Measurements from ENCODE around the gene ADGRB3.
A peak's percentile ranks its signal among the peaks of the same experiment; 100 is the strongest.

Gene ADGRB3

GRCh38 chr6:69155467-69155866 is 520.4 kb downstream of the ADGRB3 start:
- FAIRE-seq (no peak), DNase-seq (ENCODE audit: insufficient read length, low spot score) (no peak)
- no peak for TF ChIP-seq POLR2A (IDR thresholded peaks at IDR 0.05; ENCODE audit: low read depth, low read length)

- no peak for TF ChIP-seq POLR2A (IDR thresholded peaks at IDR 0.05; ENCODE audit: low read depth, low read length)
- FAIRE-seq = no peak
- no peak for DNase-seq (ENCODE audit: insufficient read length, low spot score)
Measured at GRCh38 chr6:69162811-69163210, 527.7 kb downstream of the ADGRB3 start.

- no peak for DNase-seq (ENCODE audit: insufficient read length, low spot score)
- no peak for FAIRE-seq
- no peak for TF ChIP-seq POLR2A (IDR thresholded peaks at IDR 0.05; ENCODE audit: low read depth, low read length)
Measured at GRCh38 chr6:69164564-69165229, 529.6 kb downstream of the ADGRB3 start.

GRCh38 chr6:69179681-69180080 is 544.6 kb downstream of the ADGRB3 start:
- no peak for FAIRE-seq
- no peak for DNase-seq (ENCODE audit: insufficient read length, low spot score)
- TF ChIP-seq POLR2A (IDR thresholded peaks at IDR 0.05; ENCODE audit: low read depth, low read length) = no peak

GRCh38 chr6:69180361-69181067 is 545.4 kb downstream of the ADGRB3 start:
- FAIRE-seq (no peak), DNase-seq (ENCODE audit: insufficient read length, low spot score) (no peak)
- TF ChIP-seq POLR2A (IDR thresholded peaks at IDR 0.05; ENCODE audit: low read depth, low read length) = no peak

GRCh38 chr6:69181964-69182363 is 546.9 kb downstream of the ADGRB3 start:
- FAIRE-seq = no peak
- TF ChIP-seq POLR2A (IDR thresholded peaks at IDR 0.05; ENCODE audit: low read depth, low read length) = no peak
- no peak for DNase-seq (ENCODE audit: insufficient read length, low spot score)

GRCh38 chr6:69185276-69185675 is 550.2 kb downstream of the ADGRB3 start:
- FAIRE-seq (no peak), DNase-seq (ENCODE audit: insufficient read length, low spot score) (no peak)
- no peak for TF ChIP-seq POLR2A (IDR thresholded peaks at IDR 0.05; ENCODE audit: low read depth, low read length)

GRCh38 chr6:69202768-69203167 is 567.7 kb downstream of the ADGRB3 start:
- FAIRE-seq (no peak), DNase-seq (ENCODE audit: insufficient read length, low spot score) (no peak)
- no peak for TF ChIP-seq POLR2A (IDR thresholded peaks at IDR 0.05; ENCODE audit: low read depth, low read length)

- FAIRE-seq (no peak), DNase-seq (ENCODE audit: insufficient read length, low spot score) (no peak)
- TF ChIP-seq POLR2A (IDR thresholded peaks at IDR 0.05; ENCODE audit: low read depth, low read length) = no peak
Measured at GRCh38 chr6:69216127-69216526, 581.0 kb downstream of the ADGRB3 start.

GRCh38 chr6:69217343-69217742 is 582.3 kb downstream of the ADGRB3 start:
- DNase-seq (ENCODE audit: insufficient read length, low spot score) (no peak), FAIRE-seq (no peak)
- no peak for TF ChIP-seq POLR2A (IDR thresholded peaks at IDR 0.05; ENCODE audit: low read depth, low read length)

- no peak for FAIRE-seq
- no peak for TF ChIP-seq POLR2A (IDR thresholded peaks at IDR 0.05; ENCODE audit: low read depth, low read length)
Measured at GRCh38 chr6:69220375-69220774, 585.3 kb downstream of the ADGRB3 start.

GRCh38 chr6:69232008-69232407 is 596.9 kb downstream of the ADGRB3 start:
- FAIRE-seq (no peak), DNase-seq (ENCODE audit: insufficient read length, low spot score) (no peak)
- no peak for TF ChIP-seq POLR2A (IDR thresholded peaks at IDR 0.05; ENCODE audit: low read depth, low read length)

More at GRCh38 chr6:69220375-69220774, 585.3 kb downstream of the ADGRB3 start:
- DNase-seq (ENCODE audit: insufficient read length, low spot score) = no peak

GRCh38 chr6:69232496-69232895 is 597.4 kb downstream of the ADGRB3 start:
- DNase-seq (ENCODE audit: insufficient read length, low spot score) (no peak), FAIRE-seq (no peak)
- TF ChIP-seq POLR2A (IDR thresholded peaks at IDR 0.05; ENCODE audit: low read depth, low read length) = no peak

- FAIRE-seq (no peak), DNase-seq (ENCODE audit: insufficient read length, low spot score) (peak; percentile 2)
- no peak for TF ChIP-seq POLR2A (IDR thresholded peaks at IDR 0.05; ENCODE audit: low read depth, low read length)
Measured at GRCh38 chr6:69232911-69233448, 597.9 kb downstream of the ADGRB3 start.

- TF ChIP-seq POLR2A (IDR thresholded peaks at IDR 0.05; ENCODE audit: low read depth, low read length) = no peak
- DNase-seq (ENCODE audit: insufficient read length, low spot score) (no peak), FAIRE-seq (no peak)
Measured at GRCh38 chr6:69238067-69238466, 603.0 kb downstream of the ADGRB3 start.

Measured in H54 (cell line).